KG1 (cell line): ENCODE data around the gene CDC42EP4.
"Not testable (repeated sequence)": the region's sequence is repeated elsewhere in the genome, so short reads cannot be mapped to it uniquely, and the experiment has no call there.

Experiments used
- DNase-seq: peaks from one replicate; lab custom pipeline; 2025; lab: John Stamatoyannopoulos, UW

Gene CDC42EP4

DNA sequence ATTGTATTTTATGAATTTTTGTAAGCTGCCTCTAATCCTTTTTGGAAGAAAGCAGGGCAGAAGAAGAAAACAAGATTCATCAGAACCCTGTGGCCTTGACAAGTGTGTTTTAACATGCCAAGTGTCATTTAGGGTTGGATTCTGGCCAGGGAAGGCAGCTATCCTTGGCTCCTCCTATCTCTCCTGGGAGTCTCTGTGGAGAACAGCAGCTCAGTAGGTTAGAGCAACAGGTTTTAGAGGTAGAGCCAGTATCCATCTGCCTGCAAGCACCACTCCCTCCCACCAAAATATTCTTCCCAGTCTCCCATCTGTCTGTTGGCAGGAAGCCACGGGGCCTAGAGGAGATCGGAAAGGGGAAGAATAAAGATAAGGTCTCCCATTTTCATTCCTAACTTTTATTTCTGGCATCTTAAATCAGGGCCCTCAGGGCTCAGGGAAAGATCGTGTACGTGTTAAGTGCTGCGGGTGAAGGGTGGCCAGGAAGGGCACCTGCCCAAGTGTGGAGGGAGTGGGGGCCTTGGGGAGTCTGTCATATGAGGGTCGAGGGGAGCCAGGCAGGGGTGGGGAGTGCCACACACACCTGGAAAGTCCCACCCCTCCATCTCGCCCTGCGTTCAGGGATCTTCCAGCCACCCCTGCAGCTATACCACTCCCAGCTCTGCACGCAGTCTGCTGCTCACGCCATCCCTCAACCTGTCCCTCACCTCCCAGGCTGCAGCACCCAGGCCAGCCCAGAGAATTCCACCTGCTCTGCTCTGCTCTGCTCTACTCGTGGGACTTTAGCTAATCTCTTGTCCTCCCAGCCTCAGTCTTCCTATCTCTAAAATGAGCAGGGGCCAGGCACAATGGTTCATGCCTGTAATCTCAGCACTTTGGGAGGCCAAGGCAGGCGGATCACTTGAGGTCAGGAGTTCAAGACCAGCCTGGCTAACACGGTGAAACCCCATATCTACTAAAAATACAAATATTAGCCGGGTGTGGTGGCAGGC is 33.0 kb downstream of the CDC42EP4 start:
- DNase-seq, result no peak

DNA sequence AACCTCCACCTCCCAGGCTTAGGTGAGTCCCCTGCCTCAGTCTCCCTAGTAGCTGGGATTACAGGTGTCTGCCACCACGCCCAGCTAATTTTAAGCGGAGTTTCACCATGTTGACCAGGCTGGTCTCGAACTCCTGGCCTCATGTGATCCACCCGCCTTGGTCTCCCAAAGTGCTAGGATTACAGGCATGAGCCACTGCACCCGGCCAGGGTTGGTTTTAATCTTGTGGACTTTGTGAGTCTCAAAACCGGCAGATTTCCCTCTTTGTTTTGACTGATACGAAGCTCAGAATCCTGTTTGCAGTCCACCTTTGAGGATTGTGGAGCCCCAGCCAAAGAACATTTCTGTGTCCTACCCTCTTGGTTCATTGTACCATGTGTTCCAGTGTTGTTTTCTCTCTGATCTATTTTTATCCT is 33.7 kb downstream of the CDC42EP4 start:
- no peak for DNase-seq

DNA sequence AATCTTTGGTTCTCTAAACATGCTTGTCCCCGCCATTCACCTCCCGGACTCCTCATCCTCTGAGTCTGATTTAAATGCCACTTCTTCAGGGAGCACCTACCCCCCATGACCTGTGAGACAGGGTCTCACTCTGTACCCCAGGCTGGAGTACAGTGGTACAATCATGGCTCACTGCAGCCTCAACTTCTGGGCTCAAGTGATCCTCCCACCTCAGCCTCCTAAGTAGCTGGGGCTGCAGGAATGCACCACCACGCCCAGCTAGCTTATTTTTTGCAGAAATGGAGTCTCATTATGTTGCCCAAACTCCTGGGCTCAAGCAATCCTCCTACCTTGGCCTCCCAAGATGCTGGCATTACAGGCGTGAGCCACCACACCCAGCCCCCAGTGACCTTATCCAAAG is 37.3 kb downstream of the CDC42EP4 start:
- DNase-seq, result no peak

DNA sequence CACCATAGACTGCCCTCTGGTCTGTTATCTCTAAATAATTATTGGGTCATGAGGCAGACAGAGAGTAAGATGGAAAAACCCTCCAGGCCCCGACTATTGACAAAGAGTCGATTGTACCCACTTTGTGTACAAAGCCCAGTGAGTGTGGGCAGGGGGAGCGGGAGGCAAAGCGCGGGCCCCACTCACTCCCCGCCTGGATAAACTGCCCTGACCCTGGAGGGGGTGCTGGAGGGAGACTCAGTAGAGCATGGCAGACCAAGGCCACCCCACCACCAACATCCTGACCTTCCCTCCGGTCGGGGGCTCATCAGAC is 38.9 kb downstream of the CDC42EP4 start:
- no peak for DNase-seq

DNA sequence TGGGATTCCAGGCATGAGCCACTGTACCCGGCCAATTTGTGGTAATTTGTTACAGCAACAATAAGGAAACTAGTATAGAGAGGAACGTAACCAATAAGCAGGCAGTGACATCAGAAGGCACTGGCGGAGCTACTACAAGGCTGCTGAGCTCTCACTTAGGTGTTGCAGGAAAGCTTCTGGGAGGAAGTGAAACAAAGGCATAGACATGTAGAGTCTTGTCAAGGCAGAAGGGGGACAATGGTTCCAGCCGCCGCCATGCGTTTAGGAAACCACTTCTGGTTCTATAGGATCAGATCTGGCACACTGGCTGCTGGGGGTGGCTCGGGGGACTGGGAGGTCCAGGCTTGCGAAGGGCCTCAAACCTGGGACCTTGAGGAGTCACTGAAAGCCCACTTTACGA is 40.7 kb downstream of the CDC42EP4 start:
- no peak for DNase-seq

DNA sequence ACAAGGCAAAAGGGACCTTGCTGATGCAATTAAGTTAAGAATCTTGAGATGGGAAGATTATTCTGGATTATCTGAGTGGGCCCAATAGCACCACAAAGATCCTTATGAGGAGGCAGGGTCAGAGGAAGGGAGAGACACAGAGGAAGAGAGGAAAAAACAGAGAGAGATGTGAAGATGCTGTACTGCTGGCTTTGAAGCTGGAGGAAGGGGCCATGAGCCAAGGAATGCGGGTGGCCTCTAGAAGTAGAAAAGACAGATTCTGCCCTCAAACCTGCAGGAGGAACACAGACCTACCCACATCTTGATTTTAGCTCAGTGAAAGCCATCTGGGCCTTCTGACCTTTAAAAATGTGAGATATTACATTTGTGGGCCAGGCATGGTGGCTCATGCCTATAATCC is 42.0 kb downstream of the CDC42EP4 start:
- no peak for DNase-seq

DNA sequence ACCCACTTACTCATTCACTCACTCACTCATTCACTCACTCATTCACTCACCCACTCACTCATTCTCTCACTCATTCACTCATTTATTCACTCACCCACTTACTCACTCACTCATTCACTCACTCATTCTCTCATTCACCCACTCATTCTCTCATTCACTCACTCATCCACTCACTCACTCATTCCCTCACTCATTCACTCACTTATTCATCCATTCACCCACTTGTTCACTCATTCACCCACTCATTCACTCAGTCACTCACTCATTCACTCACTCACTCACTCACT is 42.5 kb downstream of the CDC42EP4 start:
- DNase-seq, result no peak

DNA sequence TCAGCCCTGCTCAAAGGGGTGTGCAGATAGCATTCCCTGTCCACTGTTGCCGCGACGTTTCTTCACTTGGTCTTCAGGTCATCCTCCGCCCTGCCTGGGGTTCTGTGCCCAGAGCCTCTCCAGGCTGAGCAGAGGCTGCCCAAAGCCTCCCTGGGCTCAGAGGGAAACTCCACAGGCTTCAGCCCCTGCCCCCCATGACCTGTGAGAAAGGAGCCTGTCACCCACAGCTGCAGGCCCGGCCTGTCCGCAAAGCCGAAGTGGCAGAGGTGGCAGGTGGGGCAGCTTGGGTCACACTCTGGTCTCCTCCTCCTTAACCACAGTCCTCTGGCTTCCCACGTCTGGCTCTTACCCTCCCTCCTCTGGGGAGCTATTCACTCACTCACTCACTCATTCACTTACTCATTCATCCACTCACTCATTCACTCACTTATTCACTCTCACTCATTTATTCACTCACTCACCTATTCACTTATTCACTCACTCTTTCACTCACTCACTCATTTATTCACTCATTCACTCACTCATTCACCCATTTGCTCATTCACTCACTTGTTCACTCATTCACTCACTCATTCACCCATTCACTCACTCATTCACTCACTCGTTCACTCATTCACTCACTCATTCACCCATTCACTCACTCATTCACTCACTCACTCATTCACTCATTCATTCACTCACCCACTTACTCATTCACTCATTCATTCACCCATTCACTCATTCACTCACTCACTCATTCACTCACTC is 43.0 kb downstream of the CDC42EP4 start:
- DNase-seq, result no peak

DNA sequence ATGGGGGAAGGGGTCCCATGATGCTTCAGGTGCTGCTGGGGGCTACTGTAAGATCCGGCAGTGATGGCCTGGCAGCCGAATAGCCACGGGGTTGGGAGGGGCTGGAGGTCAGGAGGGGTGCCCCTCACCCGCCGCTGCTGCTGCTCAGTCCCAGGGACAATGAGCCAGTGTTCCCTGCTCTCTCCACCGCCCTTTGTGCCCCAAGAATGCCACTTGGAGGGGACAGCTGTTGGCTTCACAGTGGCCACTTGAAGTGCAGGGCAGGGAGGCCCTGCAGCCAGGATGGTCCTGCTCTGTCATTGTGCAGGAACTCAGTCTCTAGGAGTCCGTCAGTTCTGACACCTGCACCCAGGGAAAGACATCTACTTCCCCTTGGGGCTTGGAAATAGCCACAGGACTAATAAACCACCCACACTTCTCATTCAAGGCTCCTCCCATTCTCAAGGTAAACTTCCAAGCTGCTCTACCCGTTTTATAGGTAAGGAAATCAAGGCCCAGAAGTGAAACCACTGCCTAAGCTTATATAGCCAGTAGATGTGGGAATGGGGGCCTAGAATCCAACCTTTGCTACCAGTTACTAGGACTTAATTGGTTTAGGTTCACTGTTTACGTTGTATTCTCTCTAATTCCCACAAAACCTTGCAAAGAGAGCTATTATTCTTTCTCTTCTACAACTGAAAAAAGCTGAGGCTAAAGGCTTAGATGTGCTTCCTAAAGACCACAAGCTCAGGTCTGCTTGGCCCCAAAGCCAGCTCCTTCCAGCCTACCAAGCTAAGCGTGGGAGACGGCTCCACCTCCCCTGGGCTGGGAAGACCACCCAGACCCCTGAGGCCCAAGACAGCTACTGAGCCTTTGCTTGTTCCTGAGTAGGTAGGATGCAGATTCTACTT is 43.9 kb downstream of the CDC42EP4 start:
- DNase-seq, result no peak

DNA sequence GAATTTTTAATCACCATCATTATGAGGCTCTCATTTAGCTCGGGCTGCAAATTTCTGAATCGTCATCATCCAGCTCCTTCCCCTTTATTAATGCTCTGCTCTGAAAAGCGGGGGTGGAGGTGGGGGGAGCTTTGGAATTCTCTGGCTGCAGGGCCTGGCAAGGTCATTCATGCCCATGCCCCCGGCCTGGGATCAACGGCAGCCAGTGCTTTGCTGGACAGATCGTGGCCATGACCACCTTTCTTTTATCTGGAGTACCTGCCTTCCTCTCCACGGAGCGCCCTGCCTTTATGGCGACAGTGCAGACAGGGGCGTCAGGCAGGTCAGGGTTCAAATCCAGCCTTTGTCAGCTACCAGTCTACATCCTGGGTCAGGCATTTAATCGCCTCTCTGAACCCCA is 45.0 kb downstream of the CDC42EP4 start:
- DNase-seq, result no peak

DNA sequence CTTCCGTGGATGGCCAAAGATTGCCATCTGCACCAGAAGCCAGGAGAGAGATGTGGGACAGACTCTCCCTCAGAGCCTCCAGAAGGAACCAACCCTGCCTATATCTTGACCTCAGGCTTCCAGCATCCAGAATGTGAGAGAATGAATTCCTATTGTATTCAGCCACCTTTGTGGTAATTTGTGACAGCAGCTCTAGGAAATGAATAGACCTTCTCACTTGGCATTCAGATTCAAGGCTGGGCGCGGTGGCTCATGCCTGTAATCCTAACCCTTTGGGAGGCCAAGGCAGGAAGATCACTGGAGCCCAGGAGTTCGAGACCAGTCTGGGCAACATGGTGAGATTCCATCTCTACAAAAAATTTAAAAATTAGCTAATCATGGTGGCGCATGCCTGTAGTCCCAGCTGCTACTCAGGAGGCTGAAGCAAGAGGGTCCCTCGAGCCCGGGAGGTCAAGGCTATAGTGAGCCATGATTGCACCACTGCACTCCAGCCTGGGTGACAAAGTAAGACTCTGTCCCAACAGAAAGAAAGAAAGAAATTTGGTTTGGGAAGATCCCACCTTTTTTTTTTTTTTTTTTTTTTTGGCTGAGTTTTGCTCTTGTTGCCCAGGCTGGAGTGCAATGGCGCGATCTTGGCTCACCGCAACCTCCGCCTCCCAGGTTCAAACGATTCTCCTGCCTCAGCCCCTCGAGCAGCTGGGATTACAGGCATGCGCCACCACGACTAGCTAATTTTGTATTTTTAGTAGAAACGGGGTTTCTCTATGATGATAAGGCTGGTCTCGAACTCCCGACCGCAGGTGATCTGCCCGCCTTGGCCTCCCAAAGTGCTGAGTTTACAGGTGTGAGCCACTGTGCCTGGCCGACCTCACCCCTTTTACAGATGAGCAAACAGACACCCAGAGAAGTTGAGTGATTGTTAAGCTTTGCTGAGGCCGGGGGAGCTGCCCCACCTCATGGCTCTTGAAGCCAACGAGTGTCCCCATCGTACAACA is 45.9 kb downstream of the CDC42EP4 start:
- DNase-seq, result no peak

DNA sequence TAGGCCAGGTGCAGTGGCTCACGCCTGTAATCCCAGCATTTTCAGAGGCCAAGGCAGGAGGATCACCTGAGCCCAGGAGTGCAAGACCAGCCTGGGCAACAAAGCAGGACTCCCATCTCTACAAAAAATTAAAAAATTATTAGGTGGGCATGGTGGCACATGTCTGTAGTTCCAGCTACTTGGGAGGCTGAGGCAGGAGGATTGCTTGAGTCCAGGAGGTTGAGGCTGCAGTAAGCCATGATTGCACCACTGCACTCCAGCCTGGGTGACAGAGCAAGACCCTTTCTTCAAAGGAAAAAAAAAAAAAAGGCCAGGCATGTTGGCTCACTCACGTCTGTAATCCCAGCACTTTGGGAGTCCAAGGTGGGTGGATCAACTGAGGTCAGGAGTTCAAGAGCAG is 47.4 kb downstream of the CDC42EP4 start:
- DNase-seq, result not testable (repeated sequence)

DNA sequence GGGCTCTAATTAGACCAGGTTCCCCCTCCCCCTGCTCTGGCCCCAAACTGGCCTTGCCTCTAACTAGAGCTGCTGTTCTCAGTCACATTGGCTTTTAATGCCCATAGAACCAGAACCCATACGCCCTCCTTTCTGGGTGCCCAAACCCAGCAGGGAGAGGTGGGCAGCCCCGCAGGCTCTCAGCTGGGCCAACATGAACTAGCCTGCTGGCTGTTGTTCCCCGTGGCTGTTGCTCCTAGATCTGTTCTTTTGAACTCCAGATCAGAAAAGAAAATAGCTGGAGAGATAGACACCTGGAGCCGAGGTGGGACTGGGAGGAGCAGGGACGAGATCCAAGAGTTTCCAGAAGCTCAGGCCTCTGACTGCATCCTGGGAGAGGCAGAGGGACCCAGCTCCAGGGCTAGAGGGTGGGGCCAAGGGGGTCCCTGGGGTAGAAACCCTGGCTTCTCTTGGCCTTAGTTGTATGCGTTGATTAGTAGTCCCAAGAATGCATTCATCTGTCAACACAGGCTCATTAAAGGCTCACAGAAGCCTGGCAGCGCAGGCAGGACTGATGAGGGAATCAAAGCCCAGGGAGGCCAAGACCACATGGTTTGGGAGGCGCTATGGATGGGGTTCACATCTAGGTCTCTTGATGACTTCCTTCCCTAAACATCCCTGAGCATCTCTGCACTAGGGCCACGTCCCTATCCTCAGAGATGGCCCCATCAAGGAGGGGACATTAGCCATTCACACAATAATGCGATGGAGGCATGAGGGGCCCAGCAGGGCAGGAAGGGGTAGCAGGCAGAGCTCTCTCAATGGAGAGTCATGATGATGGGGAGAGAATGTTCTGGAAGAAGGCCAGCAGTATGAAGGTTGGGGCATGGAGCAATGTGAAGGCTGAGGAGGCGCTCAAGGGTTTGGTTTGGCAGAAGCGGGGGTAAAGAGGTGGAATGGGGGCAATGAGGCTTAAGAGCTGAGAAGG is 48.8 kb downstream of the CDC42EP4 start:
- no peak for DNase-seq

DNA sequence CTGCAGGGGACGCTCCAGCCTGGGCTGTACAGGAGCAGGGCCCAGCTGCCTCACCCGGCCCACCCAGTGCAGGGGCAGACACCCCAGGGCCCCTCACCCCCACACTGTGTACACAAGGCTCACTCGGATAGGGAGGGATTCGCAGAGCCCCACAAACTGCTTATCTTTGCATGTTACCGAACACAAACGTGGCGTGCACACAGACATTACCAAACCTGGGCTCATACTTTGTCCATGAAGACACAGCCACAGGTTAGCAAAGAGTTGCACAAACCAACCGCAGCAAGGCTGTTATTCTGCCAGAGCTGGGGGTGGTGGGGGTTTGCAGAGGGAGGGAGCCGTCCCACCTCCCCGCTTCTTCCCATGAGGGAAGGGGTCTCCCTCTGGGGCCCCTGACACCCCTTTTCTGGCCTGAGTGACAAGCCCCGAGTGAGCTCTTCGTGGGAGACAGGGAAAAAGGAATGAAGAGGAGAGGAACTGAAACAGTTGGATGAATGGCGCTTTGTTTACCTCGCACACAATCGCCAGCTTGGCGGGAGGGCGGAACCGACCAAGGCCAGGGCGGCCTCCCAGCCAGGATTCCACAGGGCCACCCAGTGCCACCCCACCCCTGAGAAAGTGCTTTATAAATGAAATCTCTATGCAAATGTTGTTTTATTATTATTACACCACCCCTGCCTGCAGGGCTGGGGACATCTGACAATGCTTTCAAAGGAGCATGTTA is 49.7 kb downstream of the CDC42EP4 start:
- no peak for DNase-seq

DNA sequence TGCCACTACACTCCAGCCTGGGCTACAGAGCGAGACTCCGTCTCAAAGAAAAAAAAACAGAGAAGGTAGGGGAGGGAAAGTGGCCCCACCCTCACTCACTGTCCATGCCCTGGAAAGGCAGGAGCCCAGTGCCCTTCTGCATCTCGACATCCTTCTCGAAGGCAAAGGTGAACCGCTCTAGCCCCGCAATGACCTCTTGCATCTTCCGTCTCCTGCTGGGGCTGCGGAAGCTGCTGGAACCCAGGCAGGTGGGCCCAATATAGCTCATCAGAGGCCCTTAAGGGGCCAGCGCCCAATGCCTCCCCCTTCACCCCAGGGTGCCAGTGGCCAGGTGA is 50.2 kb downstream of the CDC42EP4 start, which contains the start of gene CPSF4L:
Gene CPSF4L (minus strand): TSS at position 264 of the 335 bp plus-strand sequence. CDS start 62 bp downstream, at position 202.
- no peak for DNase-seq

DNA sequence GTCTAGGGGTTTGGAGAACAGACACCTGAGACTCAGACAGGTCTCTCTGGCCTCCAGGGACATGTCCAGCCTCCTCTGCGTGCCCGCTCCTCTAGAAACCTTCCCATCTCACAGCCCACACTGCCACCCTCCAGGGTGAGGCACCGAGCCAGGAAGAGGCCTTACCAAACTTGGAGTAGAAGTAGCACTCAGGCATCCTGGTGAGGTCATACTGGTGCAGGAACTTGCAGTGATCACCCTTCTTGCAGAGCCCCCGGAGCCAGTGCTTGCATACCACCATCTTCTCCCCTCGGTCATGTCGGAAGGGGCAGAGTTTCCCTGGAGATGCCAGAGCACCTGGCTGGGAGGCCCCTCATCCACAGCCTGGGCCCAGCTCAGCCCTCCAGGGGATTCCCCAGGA is 54.3 kb downstream of the CDC42EP4 start:
- DNase-seq, result no peak

DNA sequence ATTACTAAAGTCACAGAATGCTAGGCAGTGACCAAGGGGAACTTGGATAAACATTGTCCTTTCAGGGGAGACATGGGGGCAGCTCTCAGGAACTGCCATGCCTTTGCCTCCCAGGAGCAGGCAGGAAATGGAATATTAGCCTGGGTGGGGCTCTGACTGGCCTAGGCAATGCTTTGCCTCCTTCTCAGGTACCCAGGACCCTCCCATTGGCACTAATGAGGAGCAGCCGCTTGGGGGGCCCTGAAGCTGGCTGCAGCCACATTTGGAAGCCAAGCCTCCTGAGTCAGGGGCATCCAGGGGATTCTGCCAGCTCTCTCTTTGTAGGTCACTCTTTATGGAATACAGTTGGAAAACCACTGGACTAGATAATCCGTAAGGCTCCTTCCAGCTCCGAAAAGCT is 55.6 kb downstream of the CDC42EP4 start:
- no peak for DNase-seq

DNA sequence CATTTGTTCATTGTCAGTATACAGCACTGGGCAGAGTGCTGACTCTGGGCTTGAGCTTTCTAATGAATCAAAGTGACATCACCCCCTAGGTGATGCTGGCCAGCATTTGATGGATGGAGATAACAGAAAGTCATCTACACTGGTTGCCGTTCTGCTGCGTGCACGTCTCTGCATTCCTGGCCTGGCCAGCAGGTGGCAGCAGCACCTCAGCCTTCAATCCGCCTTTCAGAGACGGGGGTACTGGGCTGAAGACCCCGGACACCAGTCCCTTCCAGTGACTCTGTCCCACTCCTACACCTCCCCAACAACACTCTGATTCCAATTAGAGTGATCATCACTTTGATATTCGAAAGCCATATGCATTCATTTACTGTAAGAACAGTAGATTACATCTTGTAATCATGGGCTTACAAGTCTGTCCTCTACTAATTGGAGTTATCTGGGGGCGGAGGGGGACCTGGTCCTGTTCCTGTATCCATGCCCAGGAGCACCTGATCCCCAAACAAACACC is 56.1 kb downstream of the CDC42EP4 start:
- DNase-seq, result peak; percentile 15

DNA sequence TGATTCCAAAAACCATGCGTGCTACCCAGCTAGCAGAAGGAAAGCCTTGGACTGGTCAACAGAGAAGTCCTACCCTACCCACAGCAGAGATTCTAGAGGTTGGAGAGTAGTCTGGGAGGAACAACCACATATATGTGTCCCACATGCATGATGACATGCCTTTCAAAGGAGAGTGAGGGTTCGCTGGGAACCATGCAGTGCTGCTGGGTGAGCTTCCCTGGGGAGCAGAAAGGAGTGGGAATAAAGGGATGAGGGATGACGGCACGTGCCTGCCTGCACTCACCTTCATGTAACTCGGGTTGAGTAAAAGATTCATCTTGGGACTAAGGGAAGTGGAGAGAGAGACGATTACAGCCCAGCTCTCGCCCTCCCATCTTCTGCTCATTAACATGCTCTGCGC is 59.9 kb downstream of the CDC42EP4 start:
- DNase-seq, result no peak
